TTC549 (cell line): ENCODE results near the gene OR1J1.

Experiments
- FAIRE-seq: peaks from 2 replicates; lab custom pipeline; 2012; peaks lifted over from hg19 to GRCh38; lab: Jason Lieb, UNC

Gene OR1J1

DNA sequence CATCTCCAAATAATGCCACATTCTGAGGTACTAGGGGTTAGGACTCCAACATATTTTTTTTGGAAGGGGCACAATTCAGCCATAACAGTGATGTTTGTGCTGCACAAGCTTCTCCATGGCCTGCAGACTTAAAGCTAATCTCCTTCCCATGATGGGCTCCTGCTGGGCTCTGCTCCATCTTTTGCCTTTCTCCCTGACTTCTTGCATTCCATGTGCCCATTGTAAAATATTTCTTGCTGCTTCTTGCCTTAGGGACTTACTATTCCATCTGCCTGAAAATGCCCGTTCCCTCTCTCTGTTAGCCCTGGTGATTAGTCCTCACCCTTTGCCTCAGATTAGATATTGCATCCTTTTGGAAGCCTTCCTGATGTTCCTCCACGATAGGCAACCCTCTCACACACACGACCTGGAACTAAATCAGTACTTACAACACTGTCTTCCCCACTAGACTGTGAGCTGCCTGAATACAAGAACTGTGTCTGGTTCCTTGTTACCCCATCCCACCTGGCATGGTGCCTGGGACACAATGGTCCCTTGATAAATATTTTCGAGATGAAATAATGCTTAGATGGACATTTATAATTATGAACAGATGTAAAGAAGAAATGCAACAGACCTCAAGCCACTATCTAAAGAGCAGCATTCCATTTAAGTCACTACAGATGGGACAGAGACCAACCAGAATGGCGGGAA is 33.5 kb downstream of the OR1J1 start:
- FAIRE-seq, result no peak

DNA sequence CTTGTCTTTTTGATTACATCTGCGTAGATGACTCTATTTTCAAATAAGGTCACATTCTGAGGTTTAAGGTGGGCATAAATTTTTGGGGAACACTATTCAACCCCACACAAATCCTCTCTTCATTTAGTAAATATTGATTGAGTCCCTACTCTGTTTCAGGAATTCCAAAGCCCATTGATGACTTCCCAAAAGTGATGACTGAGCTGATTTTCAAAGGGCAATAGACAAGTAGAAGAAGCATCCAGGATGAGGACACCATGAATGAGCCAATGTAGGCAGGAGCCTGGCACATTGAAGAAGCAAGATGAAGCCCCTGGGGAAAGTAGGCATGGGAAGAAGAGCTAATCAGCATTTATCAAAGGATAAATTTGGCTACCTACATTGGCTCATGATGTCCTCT is 35.2 kb downstream of the OR1J1 start:
- no peak for FAIRE-seq
